HG02678 (cell line): ENCODE measurements around the gene ADCY5.
A peak's percentile ranks its signal among the peaks of the same experiment; 100 is the strongest.
"Not testable (repeated sequence)": the region's sequence is repeated elsewhere in the genome, so short reads cannot be mapped to it uniquely, and the experiment has no call there.

Source experiments
- ATAC-seq: cut with Tn5 transposase; IDR thresholded peaks from one replicate; pipeline ENCODE4 v1.9.1; 2021; ENCODE audit warnings: mild to moderate bottlenecking, moderate library complexity; ENCODE audit not compliant: unreplicated experiment

The ADCY5 gene

DNA sequence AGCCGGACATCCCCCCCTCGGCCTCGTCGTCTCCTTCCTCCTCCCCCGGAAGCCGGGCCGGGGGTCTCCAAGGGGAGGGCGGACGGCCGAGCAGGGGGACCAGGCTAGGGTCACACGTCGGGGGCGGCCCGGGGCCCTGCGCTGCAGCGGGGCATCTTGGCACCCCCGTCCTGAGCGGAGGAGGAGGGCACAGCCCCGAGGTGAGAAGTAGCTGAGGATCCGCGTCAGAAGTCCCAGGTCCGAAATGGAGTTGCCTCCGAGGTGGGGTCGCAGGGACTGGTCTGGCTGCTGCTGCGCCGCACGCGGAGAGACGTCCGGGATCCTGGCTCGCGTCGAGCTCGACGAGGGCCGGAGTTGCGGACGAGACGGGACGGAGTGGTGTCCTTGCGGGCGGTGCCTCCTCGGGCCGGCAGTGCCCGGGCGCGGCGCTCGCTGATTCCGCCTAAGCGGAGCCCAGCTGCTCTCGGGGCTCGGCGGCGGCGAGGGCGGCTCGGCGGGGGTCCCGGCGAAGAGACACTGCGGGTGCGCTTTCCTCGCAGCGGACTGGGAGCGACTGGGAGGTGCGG lies at the start of gene ADCY5:
TSS of gene ADCY5 (minus strand) at position 555 of the 566 bp plus-strand sequence. CDS start at position 10, 545 bp downstream.
- ATAC-seq = no peak

DNA sequence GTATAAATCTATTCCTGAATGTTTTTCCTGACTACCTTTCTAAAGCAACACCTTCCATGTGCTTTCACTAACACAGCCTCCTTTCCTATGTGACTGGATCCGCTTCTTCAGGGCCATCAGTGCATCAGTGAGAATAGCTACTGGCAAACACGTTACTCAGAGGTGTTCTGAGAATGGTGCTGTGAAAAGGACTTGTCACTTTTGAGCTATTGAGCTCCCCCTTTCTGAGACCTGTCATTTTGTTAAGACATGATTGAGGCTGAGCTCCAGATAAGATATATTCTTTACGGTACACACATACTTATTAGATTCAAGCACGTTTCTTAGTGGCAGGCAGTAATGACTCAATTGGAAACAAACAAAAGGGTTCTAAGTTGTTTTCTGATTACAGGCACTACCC lies 45.0 kb upstream of the ADCY5 start:
- no peak for ATAC-seq

DNA sequence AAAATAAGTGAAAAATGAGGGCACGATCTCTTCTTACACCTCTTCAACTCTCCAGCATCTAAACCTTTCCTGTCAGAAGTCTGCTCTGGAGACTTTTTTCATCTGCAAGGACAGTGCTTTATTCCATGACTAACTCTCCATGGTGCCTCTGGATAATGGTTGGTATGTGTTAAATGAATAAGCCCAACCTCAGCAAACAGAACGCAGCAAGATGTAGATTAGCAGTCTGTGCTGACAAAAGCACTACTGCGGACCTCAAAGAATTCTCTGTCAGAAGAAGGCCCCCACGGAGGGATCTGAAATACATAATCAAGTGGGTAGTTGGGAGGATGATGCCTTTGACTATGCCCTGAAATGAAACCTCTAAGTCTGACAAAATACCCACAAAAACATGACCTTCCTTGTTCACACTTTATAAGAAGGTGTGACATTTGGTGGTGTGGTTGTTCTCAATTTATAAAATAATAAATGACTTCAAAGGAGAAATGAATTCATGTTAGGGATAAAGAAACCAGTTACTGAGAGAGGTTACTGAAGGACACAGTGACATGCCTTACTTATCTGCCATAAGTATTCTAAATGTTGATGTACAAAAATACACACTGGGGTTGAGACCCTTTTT lies 43.2 kb upstream of the ADCY5 start:
- ATAC-seq = no peak

- peak; percentile 48 for ATAC-seq
Measured at GRCh38 chr3:123489400-123490004, 40.6 kb upstream of the ADCY5 start.

DNA sequence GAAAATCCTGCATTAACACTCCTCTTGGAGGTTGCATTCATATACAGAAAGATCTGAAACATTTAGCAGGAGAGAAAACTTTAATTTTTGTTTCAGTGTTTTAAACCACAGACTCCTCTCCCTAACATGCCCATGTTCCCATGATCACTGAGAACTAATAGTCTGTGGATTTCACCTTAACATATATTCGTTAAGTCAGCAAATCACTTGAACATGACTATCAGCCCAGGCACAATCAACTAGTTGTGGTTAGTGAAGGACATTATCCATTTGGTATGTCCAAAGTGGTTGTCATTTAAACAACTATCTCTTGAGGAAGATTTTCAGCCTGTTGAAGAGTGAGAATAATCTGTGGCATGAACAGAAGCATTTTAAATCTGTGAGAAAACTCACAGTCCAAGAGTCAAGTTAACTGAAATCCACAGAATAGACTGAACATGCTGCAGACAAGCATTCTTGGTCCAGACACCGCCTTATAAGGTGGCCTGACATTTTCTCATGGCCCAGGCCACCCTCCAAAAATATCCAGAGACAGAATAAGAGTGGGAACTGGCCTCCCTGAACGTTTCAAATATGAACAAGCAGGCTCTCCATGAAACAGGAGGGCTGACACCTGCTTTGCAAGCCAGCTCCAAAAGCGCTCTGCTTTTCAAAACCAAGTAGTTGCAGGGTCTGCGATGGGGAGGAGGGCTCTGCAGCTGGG lies 39.9 kb upstream of the ADCY5 start:
- no peak for ATAC-seq

GRCh38 chr3:123487063-123487462 lies 38.2 kb upstream of the ADCY5 start:
- not testable (repeated sequence) for ATAC-seq

GRCh38 chr3:123486460-123486859 lies 37.6 kb upstream of the ADCY5 start:
- ATAC-seq = no peak

DNA sequence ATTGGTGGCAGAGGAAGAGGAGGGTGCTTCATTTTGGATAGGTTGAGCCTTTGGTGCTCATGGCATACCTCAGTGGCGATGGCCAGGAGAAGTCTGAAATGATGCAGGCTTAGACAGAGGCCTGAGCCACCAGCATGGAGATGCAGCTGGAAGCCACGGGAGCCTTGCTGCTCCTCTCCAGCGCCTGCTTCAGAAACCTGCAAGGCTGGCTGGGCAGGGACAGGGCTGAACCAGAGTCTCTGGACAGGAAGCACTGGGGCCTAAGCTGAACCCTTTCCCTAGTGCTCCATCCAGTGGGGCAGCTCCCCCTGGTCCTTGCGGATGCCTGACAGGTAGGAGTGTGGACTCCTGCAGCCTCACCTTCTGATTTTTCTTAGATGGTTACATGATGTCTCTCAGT lies 36.7 kb upstream of the ADCY5 start:
- ATAC-seq = no peak

GRCh38 chr3:123483146-123483545 lies 34.3 kb upstream of the ADCY5 start:
- no peak for ATAC-seq

- no peak for ATAC-seq
Measured at GRCh38 chr3:123481722-123482457, 33.0 kb upstream of the ADCY5 start.

DNA sequence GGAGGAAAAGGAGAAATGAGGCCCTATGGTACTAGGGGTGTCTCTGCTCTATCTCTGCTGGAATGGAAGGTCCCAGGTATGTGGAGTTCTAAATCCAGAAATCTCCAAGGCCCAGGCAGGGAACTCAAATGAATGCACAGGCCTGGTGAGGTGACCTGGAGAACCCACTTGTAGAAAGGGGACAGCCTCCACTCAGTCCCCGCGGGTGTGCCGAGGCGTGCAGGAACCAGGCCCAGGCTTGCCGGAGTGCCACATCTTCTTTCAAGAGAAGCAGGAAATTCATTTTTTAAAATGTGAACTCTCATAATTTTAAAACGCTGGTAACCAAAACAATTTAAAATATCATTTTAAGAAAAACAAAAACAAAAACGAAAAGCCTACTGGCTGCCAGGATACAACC lies 32.2 kb upstream of the ADCY5 start:
- no peak for ATAC-seq

GRCh38 chr3:123480428-123480827 lies 31.5 kb upstream of the ADCY5 start:
- ATAC-seq = no peak

GRCh38 chr3:123479891-123480290 lies 31.0 kb upstream of the ADCY5 start:
- no peak for ATAC-seq

DNA sequence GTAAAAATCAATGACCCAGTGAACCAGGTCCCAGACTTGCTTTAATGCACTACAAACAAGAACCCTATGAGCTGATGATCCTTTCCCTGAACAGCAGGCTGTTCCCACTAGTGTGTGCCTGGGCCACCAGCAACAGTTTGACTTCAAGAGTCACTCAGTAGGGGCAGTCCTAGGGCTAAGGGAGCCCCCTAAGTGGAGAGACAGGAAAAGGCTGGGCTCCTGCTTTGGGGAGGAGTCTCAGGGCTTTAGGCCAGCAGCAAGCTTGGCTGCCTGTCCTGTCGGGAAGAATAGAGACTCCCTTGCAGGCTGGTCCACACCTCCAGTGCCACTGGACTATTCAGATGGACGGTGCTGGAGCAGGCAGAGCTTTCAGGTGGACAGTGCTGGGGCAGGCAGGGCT lies 29.4 kb upstream of the ADCY5 start:
- ATAC-seq = no peak

GRCh38 chr3:123476967-123477750 lies 28.3 kb upstream of the ADCY5 start:
- ATAC-seq = no peak

GRCh38 chr3:123475786-123476185 lies 26.9 kb upstream of the ADCY5 start:
- ATAC-seq = no peak

DNA sequence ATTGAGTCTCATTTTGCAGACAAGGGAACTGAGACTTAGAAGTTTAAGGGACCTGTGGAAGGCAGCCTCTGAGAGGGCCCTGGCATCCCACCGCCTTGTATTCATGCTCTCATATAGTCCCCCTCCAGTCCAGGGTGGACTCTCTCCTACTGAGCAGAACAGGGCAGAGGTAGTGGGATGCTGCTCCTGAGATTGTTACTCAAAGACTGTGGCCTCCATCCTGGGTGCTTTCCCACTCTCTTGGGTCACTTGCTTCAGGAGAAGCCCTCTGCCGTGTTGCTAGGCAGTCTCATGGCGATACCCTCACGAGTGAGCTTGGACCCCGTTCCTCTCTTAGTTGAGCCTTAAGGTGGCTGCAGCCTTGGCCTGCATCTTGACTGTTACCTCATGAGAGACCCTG lies 22.2 kb upstream of the ADCY5 start:
- ATAC-seq = no peak

DNA sequence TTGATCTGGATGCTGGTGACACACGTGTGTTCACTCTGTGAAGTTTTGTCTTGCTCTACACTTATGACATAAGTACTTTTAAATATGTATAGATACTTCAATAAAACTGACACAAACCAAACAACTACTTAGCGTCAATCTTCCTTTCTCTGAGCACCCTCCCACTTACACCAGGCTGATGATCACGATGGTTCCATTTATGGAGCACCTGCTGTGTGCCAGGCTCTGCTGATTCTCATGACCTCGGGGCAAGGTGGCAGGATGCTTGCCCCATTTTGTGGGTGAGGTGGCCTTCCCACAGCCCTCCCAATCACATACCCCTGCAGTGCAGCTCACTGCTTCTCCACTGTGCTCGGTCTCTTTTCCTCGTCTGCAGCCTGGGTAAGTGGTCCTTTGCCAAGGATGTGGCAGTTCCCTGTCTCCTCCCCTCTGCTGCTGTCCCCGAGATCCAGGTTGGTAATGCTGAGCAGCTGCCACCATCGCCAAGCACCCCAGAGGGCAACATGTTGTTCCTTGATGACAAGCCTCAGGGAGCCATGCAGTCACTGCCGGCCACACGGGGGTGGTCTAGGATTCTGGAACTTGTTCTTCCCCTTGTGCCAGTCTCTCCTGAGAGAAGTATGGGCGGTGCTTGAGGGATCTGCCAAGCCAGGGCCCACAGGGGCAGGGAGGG lies 20.6 kb upstream of the ADCY5 start:
- no peak for ATAC-seq

DNA sequence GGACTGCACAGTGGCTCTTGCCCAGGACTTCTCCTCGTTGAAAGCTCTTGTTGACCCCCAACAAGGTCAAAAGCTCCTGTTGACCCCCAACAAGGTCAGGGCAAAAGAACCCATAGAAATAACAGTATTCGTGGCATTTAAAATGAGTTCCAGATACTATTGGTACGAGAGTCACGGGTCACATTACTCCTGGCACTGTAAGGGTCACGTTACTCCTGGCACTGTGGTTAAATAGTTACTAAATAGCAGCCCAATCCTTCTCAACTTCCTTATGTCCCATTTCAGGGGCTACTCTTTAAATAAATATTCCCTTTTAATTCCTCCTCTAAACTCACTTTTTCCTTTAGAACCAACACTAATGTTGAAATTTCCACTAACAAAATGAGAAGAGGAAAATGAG lies 18.2 kb upstream of the ADCY5 start:
- ATAC-seq = no peak

DNA sequence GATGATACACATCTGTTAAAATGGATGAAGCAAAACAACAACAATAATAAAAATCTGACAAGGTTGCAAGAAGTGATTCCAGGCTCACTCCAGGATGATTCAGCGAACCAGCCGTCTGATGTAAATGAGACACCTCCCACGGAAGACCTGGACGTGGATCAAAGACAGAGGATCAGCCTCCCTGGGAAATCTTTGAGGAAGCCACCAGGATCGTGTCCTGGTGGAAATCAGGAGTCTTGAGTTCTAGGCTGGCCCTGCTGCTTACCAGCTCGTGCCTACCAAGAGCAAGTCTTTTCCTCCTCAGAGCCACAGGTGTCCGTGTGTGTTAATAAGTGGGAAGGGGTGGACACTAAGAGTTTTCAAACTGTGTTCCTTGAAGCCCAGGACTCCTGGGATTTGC lies 15.3 kb upstream of the ADCY5 start:
- no peak for ATAC-seq
